ENCODE measurements around the gene MR1. TPM values are rescaled to one million over a fixed set of nuclear protein-coding genes. Genes with fewer than 3 reads are reported as not detected.
A peak's percentile ranks its signal among the peaks of the same experiment; 100 is the strongest.

MR1 gene
- total and polyA plus RNA-seq, 9 of the 15 experiments (the other 6 are each of a cell fraction or from before 2014, with no cell fraction given) = 9.7 to 21.7 (median 15.6) TPM

GRCh38 chr1:181097242-181097641, 63.5 kb downstream of the MR1 start (continued):
- no peak for TF ChIP-seq PHF21A (IDR thresholded peaks at IDR 0.05; ENCODE audit: borderline replicate concordance, low read depth)
- TF ChIP-seq CEBPZ (IDR thresholded peaks at IDR 0.05; ENCODE audit: borderline replicate concordance, low read depth, low read length) = no peak
- no peak for TF ChIP-seq PURB (CRISPR knock-in tag; IDR thresholded peaks at IDR 0.05; ENCODE audit: low read depth)
- TF ChIP-seq BRF1 (IDR thresholded peaks at IDR 0.05; ENCODE audit: borderline replicate concordance, extremely low read depth, insufficient read length) = no peak
- no peak for TF ChIP-seq ARID3B (CRISPR knock-in tag; IDR thresholded peaks at IDR 0.05; ENCODE audit: borderline replicate concordance)
- no peak for TF ChIP-seq ZZZ3 (IDR thresholded peaks at IDR 0.05)
- peak; percentile 91 for TF ChIP-seq EGR1 (conservative IDR thresholded peaks at IDR 0.05)
- TF ChIP-seq SMAD1 (IDR thresholded peaks at IDR 0.05; ENCODE audit: low read depth, low read length, partially characterized antibody) = no peak
- no peak for TF ChIP-seq ZNF324 (CRISPR knock-in tag; IDR thresholded peaks at IDR 0.05)
- no peak for TF ChIP-seq NELFE (IDR thresholded peaks at IDR 0.05; ENCODE audit: insufficient read depth, insufficient read length)
- TF ChIP-seq ZNF398 (CRISPR knock-in tag; IDR thresholded peaks at IDR 0.05) = no peak
- TF ChIP-seq CBFA2T3 (IDR thresholded peaks at IDR 0.05) = peak; percentile 17
- no peak for TF ChIP-seq BDP1 (IDR thresholded peaks at IDR 0.05; ENCODE audit: insufficient read depth, insufficient read length)
- no peak for TF ChIP-seq MCM5 (IDR thresholded peaks at IDR 0.05; ENCODE audit: low read depth)
- peak; percentile 48; the same call in 1 of the 2 replicates for TF ChIP-seq TFAP4 (CRISPR knock-in tag; IDR thresholded peaks at IDR 0.05; ENCODE audit: borderline replicate concordance)
- TF ChIP-seq NCOA2 (IDR thresholded peaks at IDR 0.05; ENCODE audit: partially characterized antibody in 2 of 2) = no peak
- no peak for TF ChIP-seq POLR3A (IDR thresholded peaks at IDR 0.05; ENCODE audit: borderline replicate concordance, extremely low read depth, insufficient read depth, insufficient read length)
- TF ChIP-seq ZFP1 (CRISPR knock-in tag; IDR thresholded peaks at IDR 0.05) = no peak
- TF ChIP-seq HDAC6 (IDR thresholded peaks at IDR 0.05; ENCODE audit: low read depth, low read length) = no peak
- TF ChIP-seq TBL1XR1 (IDR thresholded peaks at IDR 0.05; ENCODE audit: low read length in 2 of 2) = no peak
